Right ventricle myocardium superior (tissue), 1 donor: ENCODE data around the gene PPARA. TPM values are rescaled to one million over a fixed set of nuclear protein-coding genes. Genes with fewer than 3 reads are reported as not detected.

ENCODE experiments used
- ATAC-seq: fragments of 200-7000 bp; cut with Tn5 transposase; one replicate; pipeline ENCODE4 v1.9.1; 2020; ENCODE audit warnings: mild to moderate bottlenecking; ENCODE audit not compliant: poor library complexity
- DNase-seq: peaks from one replicate; pipeline ENCODE4 v3.0.0-alpha.2; 2020
- intact Hi-C: fragments of 100-400 bp; cut with DNase I; formaldehyde crosslinking; loops from one replicate; pipeline ENCODE4 v1.11.2; 2022
- total RNA-seq: library from RNA; stranded (reverse); fragmentation: NEBNext Ultra II Directional; extraction: Animal tissue kit (Norgen Biotek cat#: 25700); gene quantifications from one replicate; pipeline ENCODE4 v1.2.1, GENCODE V29; 2021
- donor health status: DM: no; HTN: yes; CAD: no; lungs with severe emphysema.

The PPARA gene
- total RNA-seq, 1 donor from 2014 or later, result 66.1 TPM

DNA sequence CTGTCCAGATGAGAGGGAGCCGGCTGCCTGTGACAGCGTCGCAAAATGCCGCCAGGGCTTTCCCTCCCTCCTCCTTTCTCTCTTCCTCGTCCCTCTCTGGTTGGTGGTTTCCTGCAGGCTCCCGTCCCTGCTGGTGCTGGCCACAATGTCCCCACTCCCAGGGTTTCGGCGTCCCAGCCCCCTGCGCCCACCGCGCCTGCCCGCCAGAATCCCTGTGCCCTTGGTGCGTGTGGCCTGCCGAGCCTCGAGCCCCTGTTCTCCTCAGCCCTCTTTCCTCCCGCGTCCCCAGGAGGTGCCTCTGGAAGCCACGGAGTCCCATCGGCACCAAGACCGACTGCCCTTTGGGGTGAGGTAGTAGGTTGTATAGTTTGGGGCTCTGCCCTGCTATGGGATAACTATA lies 37.9 kb upstream of the PPARA start:
- no peak for ATAC-seq
- intact Hi-C loops, result loop anchor here (5.0 kb wide), 1 partner anchor 35 kb away; no protein-coding TSS in a partner anchor
- DNase-seq, result no peak

GRCh38 chr22:46113110-46113909 lies 37.0 kb upstream of the PPARA start:
- ATAC-seq (no peak), DNase-seq (no peak)
- intact Hi-C loops, result loop anchor here (5.0 kb wide), 1 partner anchor 36 kb away; no protein-coding TSS in a partner anchor

- peak; percentile 42 for ATAC-seq
- DNase-seq, result peak; percentile 79
- intact Hi-C loops, result loop anchor here (5.0 kb wide), 1 partner anchor 37 kb away; no protein-coding TSS in a partner anchor
Measured at GRCh38 chr22:46113910-46114517, 36.3 kb upstream of the PPARA start.

- ATAC-seq (no peak), DNase-seq (no peak)
- intact Hi-C loops, result loop anchor here (5.0 kb wide), 1 partner anchor 37 kb away; no protein-coding TSS in a partner anchor
Measured at GRCh38 chr22:46114518-46115387, 35.6 kb upstream of the PPARA start.

DNA sequence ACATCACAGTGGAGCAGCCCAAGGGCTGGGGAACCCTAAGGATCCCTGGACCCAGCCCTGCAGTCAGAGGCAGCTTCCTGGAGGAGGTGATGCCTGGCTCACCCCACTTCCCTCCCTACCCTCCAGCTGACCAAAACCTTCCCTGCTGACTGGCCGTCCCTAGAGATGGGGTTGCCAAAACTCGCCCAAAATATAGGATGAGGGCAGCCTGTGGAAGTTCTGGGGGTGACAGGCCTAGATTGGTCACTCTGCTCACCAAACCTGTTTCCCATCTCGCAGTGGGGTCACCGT lies 35.0 kb upstream of the PPARA start:
- DNase-seq, result no peak
- intact Hi-C loops, result no loop called here
- no peak for ATAC-seq

DNA sequence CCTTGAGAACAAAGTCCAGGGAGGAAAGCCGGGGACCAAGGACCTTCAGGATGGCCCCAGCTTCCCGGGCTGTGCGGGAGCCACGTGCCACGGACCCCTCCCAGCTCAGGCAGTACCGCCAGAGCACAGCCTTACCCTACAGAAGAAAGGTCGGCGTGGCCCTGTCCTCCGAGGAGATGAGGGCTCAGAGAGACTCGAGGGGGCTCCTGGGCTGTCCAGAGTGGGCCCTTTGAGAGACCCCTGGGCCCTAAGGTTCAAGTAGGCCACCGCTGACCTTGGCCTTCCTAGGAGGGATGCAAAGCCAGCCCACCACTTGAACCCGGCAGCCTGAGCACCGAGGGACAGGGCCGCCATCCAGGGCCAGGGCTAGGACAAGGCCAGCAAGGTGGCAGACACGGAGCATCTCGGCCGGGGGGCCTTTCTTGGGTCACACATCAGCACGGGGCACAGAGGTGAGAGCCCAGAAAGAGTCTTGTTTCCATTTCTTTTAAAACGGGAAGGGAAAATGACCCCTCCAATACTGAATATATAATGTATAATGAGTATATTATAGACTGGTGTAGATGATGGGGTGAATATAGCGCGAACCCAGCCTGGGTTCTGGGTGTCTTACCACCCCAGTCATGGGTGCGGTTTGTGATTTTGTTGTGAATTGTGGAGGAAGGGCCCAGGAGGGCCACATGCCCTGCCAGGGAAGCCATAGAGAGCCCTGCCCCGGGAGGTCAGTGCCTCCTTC lies 34.4 kb upstream of the PPARA start:
- no peak for DNase-seq
- intact Hi-C loops, result loop anchor here (2.0 kb wide), 1 partner anchor 121 kb away; no protein-coding TSS in a partner anchor

GRCh38 chr22:46116491-46116958 lies 33.8 kb upstream of the PPARA start:
- intact Hi-C loops, result loop anchor here (2.0 kb wide), 1 partner anchor 122 kb away; no protein-coding TSS in a partner anchor
- DNase-seq (peak; percentile 97), ATAC-seq (peak; percentile 77)

More for the DNA sequence above, 34.4 kb upstream of the PPARA start:
- peak; percentile 0 for ATAC-seq

- no peak for DNase-seq
- ATAC-seq, result no peak
- intact Hi-C loops, result loop anchor here (2.0 kb wide), 1 partner anchor 123 kb away; no protein-coding TSS in a partner anchor
Measured at GRCh38 chr22:46117206-46118199, 32.8 kb upstream of the PPARA start.

- DNase-seq, result no peak
- ATAC-seq, result no peak
- intact Hi-C loops, result no loop called here
Measured at GRCh38 chr22:46119093-46119728, 31.1 kb upstream of the PPARA start.

- peak; percentile 81 for DNase-seq
- ATAC-seq, result no peak
Measured at GRCh38 chr22:46119729-46120419, 30.5 kb upstream of the PPARA start.

DNA sequence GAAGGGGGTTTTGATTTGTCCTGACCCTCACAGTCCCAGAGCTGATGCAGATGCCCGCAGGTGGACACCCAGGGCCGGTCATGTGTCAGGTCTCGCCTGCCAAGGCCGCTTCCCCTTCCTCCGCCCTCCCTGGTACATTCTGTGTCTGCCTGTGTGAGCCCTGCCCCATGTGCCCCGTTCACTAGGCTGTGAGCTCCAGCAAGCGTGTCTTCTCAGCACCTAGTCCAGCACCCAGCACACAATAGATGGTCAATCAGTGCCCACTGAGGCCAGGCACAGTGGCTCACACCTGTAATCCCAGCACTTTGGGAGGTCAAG lies 29.9 kb upstream of the PPARA start:
- no peak for DNase-seq
- no peak for ATAC-seq
- intact Hi-C loops, result loop anchor here (5.0 to 10.0 kb wide), 2 partner anchors 177 to 424 kb away; partner anchors contain the start of gene GTSE1

More at GRCh38 chr22:46119729-46120419, 30.5 kb upstream of the PPARA start:
- intact Hi-C loops, result loop anchor here (5.0 to 10.0 kb wide), 2 partner anchors 177 to 425 kb away; partner anchors contain the start of gene GTSE1

DNA sequence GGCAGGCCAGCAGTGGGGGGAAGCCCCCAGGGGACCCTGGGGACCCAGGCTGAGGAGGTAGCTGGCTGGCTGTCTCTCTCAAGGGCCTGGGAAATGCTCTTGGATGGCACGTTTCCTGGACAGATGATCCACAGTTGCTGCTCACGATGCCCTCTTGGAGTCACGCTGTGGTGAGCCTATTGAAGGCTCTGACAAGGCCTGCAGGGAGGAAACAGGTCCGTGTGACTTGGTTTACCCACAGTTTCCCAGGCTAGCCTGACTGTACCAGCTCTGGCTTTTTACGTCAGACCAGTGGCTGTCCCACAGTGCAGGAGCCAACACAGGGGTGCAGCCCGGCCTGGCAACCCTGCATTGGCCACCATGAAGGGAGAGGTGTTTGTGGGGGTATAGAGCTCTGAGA lies 29.2 kb upstream of the PPARA start:
- DNase-seq, result no peak
- intact Hi-C loops, result loop anchor here (5.0 to 10.0 kb wide), 2 partner anchors 176 to 424 kb away; partner anchors contain the start of gene GTSE1
- ATAC-seq, result no peak

DNA sequence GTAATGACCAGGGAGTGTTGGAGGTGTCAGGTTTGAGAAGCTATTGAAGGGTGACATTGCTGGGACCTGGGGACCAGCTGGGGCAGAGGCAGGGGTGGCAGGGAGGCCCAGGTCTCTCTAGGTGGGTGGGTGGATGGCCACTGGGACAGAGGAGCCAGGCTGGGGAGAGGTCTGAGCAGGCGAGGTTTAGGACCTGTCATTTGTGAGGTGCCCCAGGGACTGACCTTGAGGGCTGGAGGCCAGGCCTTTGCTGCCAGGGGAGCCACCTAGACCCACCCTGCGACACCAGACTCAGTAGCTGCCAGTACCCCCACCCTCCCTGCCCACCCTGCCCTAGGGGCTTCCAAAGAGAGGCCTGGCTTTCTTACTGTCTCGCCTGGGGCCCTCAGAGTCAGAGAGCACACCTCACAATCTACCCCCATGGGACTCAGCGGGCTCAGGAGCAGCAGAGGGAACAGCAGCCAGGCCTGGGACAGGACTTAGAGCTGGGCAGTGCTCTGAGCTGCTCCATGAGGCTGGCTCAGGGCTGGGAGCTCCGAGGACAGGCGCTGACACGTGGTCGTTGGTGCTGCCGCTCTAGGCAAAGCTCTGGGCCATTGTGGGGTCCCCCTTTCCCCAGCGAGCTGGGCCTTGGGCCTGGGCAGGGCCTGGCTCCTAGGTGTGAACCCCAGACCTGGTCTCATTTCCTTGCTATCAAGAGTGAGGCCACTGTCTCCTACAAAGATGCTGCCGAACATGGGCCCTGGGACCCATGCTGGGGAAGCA lies 28.6 kb upstream of the PPARA start:
- ATAC-seq (no peak), DNase-seq (no peak)
- intact Hi-C loops, result loop anchor here (5.0 to 10.0 kb wide), 2 partner anchors 176 to 423 kb away; partner anchors contain the start of gene GTSE1

DNA sequence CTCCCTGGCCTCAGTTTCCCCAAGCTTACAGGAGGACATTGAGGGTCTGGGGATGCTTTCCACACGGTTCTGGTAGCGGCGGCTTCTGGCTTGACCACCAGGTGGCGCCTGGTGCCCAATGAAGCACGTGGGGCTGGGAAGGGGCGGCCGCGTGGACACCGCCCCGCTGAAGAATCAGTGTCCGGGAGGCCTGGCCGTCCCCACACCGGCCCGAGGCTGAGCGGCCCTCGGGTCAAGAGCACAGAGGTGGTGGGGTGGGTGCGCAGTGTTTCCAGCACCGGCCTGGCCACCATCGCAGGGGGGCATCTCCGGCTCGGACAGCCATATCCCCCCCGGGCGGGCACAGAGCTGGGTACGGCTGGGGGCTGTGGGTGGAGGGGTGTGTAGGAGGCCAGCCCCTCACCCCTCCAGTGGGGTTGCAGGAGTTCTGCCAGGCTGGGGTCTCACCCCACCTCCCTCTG lies 27.8 kb upstream of the PPARA start:
- ATAC-seq (peak; percentile 75), DNase-seq (peak; percentile 88)
- intact Hi-C loops, result loop anchor here (5.0 to 10.0 kb wide), 2 partner anchors 175 to 422 kb away; partner anchors contain the start of gene GTSE1
